Neural progenitor cell (in vitro differentiated cells): Measurements from ENCODE around the gene CREG1. TPM values are rescaled to one million over a fixed set of nuclear protein-coding genes. Genes with fewer than 3 reads are reported as not detected.

Experiments used
- DNase-seq: peaks from one replicate; pipeline ENCODE4 v3.0.0-alpha.2; 2016; ENCODE audit warnings: low spot score
- H2AFZ ChIP-seq: fragments of 200-600 bp; sonication (generic); replicated peaks from 2 replicates; pipeline ENCODE4 v1.6.1; 2016; ENCODE audit warnings: antibody characterized with exemption
- H3F3A ChIP-seq: fragments of 200-600 bp; sonication (generic); 2 replicates; pipeline ENCODE4 v1.6.1; 2016; ENCODE audit warnings: antibody characterized with exemption, low read depth
- H3K27ac ChIP-seq: fragments of 200-600 bp; sonication (generic); 2 replicates; pipeline ENCODE4 v1.5.1; 2016; ENCODE audit warnings: mild to moderate bottlenecking
- H3K27me3 ChIP-seq: fragments of 200-600 bp; sonication (generic); 2 replicates; pipeline ENCODE4 v1.6.1; 2016; ENCODE audit warnings: mild to moderate bottlenecking, moderate library complexity
- H3K36me3 ChIP-seq: fragments of 200-600 bp; sonication (generic); 2 replicates; pipeline ENCODE4 v1.5.1; 2016
- H3K4me1 ChIP-seq: fragments of 200-600 bp; sonication (generic); 2 replicates; pipeline ENCODE4 v1.6.1; 2016; ENCODE audit warnings: mixed run types
- H3K4me2 ChIP-seq: fragments of 200-600 bp; sonication (generic); 2 replicates; pipeline ENCODE4 v1.6.1; 2016
- H3K4me3 ChIP-seq: fragments of 200-600 bp; sonication (generic); 2 replicates; pipeline ENCODE4 v1.5.1; 2016
- H3K79me2 ChIP-seq: fragments of 200-600 bp; sonication (generic); 2 replicates; pipeline ENCODE4 v1.6.1; 2016; ENCODE audit warnings: low read depth
- H3K9ac ChIP-seq: fragments of 200-600 bp; sonication (generic); 2 replicates; pipeline ENCODE4 v1.6.1; 2016
- H3K9me3 ChIP-seq: fragments of 200-600 bp; sonication (generic); 2 replicates; pipeline ENCODE4 v1.5.1; 2016; ENCODE audit warnings: low read depth
- H4K20me1 ChIP-seq: fragments of 200-600 bp; sonication (generic); 2 replicates; pipeline ENCODE4 v1.6.1; 2016; ENCODE audit warnings: low read depth
- H3K27ac Mint-ChIP-seq: 3 replicates; pipeline ENCODE4 v1.8.0; 2021; ENCODE audit warnings: mixed read lengths
- H3K27me3 Mint-ChIP-seq: 2 replicates; pipeline ENCODE4 v1.8.0; 2022; ENCODE audit warnings: low read depth, mild to moderate bottlenecking, inconsistent platforms, moderate library complexity, mixed read lengths; ENCODE audit not compliant: insufficient read depth
- H3K36me3 Mint-ChIP-seq: 3 replicates; pipeline ENCODE4 v1.8.0; 2021; ENCODE audit warnings: mixed read lengths
- H3K4me1 Mint-ChIP-seq: 3 replicates; pipeline ENCODE4 v1.8.0; 2021; ENCODE audit warnings: mixed read lengths
- H3K4me3 Mint-ChIP-seq: 3 replicates; pipeline ENCODE4 v1.8.0; 2021; ENCODE audit warnings: mild to moderate bottlenecking, moderate library complexity, mixed read lengths
- H3K9me3 Mint-ChIP-seq: 3 replicates; pipeline ENCODE4 v1.8.0; 2020; ENCODE audit warnings: mixed read lengths
- EZH2 ChIP-seq: fragments of 200-600 bp; sonication (generic); IDR thresholded peaks from 2 replicates; pipeline ENCODE4 v1.6.1; 2017; ENCODE audit warnings: antibody characterized with exemption, mild to moderate bottlenecking, moderate library complexity
- EZH2phosphoT487 ChIP-seq: fragments of 200-600 bp; sonication (generic); IDR thresholded peaks from 2 replicates; pipeline ENCODE4 v1.6.1; 2017; ENCODE audit warnings: antibody characterized with exemption
- total RNA-seq: library from RNA; depleted of rRNA; stranded (reverse); fragments of >200 nt; gene quantifications from 2 replicates; pipeline ENCODE4 v1.2.3, GENCODE V29; 2015; ENCODE audit warnings: low replicate concordance
- TF ChIP-seq, protein P1 (sequence below): fragments of 200-600 bp; sonication (generic); IDR thresholded peaks from 2 replicates; pipeline ENCODE4 v1.5.1; 2017; ENCODE audit warnings: antibody characterized with exemption, mild to moderate bottlenecking

CREG1 gene
- total RNA-seq, 1 donor from 2014 or later, result 55.6 TPM

DNA sequence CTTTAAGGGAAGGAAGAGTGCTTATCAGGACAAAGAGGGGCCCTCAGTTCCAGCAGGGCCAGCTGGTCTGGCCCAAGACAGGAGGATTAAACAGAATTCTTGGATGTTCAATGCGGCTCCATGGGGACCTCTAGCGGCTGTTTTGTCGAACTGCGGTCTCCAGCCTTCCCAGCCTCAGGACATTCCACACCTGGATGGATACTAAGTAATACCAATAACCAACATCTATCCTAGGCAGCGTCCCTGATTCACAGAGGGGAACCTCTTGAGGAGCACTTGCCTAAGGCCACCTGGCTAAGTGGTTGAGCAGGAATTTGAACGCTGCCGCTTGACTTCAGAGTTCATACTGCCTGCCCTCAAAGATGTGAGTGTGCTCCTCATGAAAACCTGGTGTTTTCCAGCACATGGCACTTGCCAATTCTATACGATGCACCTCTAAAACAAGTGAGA, 19.7 kb downstream of the CREG1 start:
- DNase-seq, result peak; percentile 91
- Histone ChIP-seq H3F3A (no peaks in the 10 kb centered on the region), H3K27ac (no peak overlapping the region), H3K9ac (no peak overlapping the region), H3K4me2 (peak overlapping the region; percentile 45), H2AFZ (peak overlapping the region; percentile 90), H3K36me3 (no peaks in the 10 kb centered on the region), H3K27me3 (no peaks in the 10 kb centered on the region), H3K4me1 (peaks cover 6% of the 10 kb centered on the region), H3K4me3 (no peak overlapping the region), H3K79me2 (no peaks in the 10 kb centered on the region), H4K20me1 (no peaks in the 10 kb centered on the region), H3K9me3 (no peaks in the 10 kb centered on the region)
- peaks cover 8% of the 10 kb centered on the region for H3K27me3 Mint-ChIP-seq
- no peak overlapping the region for H3K4me3 Mint-ChIP-seq
- no peaks in the 10 kb centered on the region for H3K36me3 Mint-ChIP-seq
- TF ChIP-seq, protein P1, sequence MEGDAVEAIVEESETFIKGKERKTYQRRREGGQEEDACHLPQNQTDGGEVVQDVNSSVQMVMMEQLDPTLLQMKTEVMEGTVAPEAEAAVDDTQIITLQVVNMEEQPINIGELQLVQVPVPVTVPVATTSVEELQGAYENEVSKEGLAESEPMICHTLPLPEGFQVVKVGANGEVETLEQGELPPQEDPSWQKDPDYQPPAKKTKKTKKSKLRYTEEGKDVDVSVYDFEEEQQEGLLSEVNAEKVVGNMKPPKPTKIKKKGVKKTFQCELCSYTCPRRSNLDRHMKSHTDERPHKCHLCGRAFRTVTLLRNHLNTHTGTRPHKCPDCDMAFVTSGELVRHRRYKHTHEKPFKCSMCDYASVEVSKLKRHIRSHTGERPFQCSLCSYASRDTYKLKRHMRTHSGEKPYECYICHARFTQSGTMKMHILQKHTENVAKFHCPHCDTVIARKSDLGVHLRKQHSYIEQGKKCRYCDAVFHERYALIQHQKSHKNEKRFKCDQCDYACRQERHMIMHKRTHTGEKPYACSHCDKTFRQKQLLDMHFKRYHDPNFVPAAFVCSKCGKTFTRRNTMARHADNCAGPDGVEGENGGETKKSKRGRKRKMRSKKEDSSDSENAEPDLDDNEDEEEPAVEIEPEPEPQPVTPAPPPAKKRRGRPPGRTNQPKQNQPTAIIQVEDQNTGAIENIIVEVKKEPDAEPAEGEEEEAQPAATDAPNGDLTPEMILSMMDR, result peak; percentile 97
- TF ChIP-seq EZH2 (no peak), EZH2phosphoT487 (no peak)
- H3K9me3 Mint-ChIP-seq, result no peaks in the 10 kb centered on the region
- no peak overlapping the region for H3K27ac Mint-ChIP-seq
- peaks cover 38% of the 10 kb centered on the region for H3K4me1 Mint-ChIP-seq

DNA sequence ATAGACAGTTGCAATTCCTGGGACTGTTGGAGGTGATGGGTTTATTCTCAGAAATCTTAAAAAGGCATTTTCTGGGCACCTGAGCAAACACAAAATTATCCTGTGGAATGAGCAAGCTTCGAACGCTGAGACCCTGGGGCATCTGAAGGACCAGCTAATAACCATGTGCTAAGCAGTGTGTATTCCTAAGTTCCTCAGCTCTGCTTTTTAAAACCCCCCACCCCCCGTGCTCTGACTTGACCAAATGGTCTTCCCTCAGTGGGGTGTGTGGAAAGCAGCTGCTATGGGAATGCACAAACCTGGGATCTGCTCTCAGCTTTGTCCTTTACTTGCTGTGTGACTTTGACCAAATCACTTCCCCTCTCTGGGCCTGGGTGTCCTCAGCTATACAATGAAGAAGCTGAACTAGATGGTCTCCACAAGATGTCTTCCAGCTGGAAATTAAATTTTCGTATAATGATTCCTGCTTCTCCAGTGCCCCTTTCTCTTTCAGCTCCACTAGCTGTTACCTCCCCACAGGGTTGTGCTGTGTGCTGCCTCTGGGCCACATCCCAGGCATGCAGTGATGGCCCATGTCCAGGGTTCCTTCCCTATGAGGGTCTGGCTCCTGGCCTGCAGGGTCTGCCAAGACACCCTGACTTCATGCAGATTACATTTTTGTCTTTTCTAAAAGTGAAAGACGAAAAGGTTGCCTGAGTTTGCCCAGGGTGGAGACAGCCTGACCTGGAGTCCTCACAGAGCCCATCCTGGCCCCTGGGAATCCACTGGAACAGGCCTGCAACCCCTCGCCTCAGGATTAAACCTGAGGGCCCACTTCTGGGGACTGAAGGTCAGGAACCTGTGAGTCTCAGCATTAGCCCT, 20.4 kb downstream of the CREG1 start:
- peaks cover 8% of the 10 kb centered on the region for H3K27me3 Mint-ChIP-seq
- TF ChIP-seq EZH2phosphoT487 (no peak), EZH2 (no peak)
- TF ChIP-seq, protein P1, result no peak
- no peak for DNase-seq
- peaks cover 34% of the 10 kb centered on the region for H3K4me1 Mint-ChIP-seq
- peak overlapping the region; percentile 90 for H2AFZ ChIP-seq
- no peaks in the 10 kb centered on the region for H3F3A ChIP-seq
- no peak overlapping the region for H3K4me3 Mint-ChIP-seq
- H3K9me3 Mint-ChIP-seq, result no peaks in the 10 kb centered on the region
- H3K36me3 ChIP-seq, result no peaks in the 10 kb centered on the region
- peak overlapping the region; percentile 72 for H3K27ac Mint-ChIP-seq
- no peaks in the 10 kb centered on the region for H3K9me3 ChIP-seq
- peaks cover 6% of the 10 kb centered on the region for H3K4me1 ChIP-seq
- no peak overlapping the region for H3K9ac ChIP-seq
- no peak overlapping the region for H3K27ac ChIP-seq
- H4K20me1 ChIP-seq, result no peaks in the 10 kb centered on the region
- H3K27me3 ChIP-seq, result no peaks in the 10 kb centered on the region
- peak overlapping the region; percentile 45 for H3K4me2 ChIP-seq
- H3K4me3 ChIP-seq, result no peak overlapping the region
- H3K36me3 Mint-ChIP-seq, result no peaks in the 10 kb centered on the region
- no peaks in the 10 kb centered on the region for H3K79me2 ChIP-seq

DNA sequence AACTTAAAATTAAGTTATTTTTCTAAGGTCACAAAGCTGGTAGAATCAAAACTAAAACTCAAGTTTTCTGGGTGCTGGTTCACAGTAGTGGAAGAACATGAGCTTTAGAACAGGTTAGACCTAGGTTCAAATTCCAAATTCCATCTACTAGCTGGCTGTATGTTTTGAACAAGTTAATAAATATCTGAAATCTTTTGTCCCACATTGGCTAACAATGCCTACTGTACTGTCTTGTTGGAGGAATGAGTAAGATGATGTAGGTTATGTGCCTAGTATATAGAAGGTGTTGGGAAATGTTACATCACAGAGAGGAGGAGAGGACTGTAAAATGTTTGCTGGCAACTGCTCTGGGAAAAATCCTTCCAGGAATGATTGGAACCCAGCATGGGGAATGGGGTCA, 21.2 kb downstream of the CREG1 start:
- Histone ChIP-seq H3K4me1 (peaks cover 8% of the 10 kb centered on the region), H2AFZ (no peak overlapping the region), H3K9ac (no peak overlapping the region), H3K79me2 (no peaks in the 10 kb centered on the region), H3K4me2 (no peak overlapping the region), H4K20me1 (no peaks in the 10 kb centered on the region), H3K27ac (no peak overlapping the region), H3K4me3 (no peak overlapping the region), H3K36me3 (no peaks in the 10 kb centered on the region), H3K27me3 (no peaks in the 10 kb centered on the region), H3F3A (no peaks in the 10 kb centered on the region), H3K9me3 (no peaks in the 10 kb centered on the region)
- peak overlapping the region; percentile 14 for H3K27ac Mint-ChIP-seq
- no peak overlapping the region for H3K4me3 Mint-ChIP-seq
- peaks cover 36% of the 10 kb centered on the region for H3K4me1 Mint-ChIP-seq
- no peak for TF ChIP-seq EZH2phosphoT487
- TF ChIP-seq EZH2, result no peak
- TF ChIP-seq, protein P1, result no peak
- H3K27me3 Mint-ChIP-seq, result peaks cover 8% of the 10 kb centered on the region
- no peaks in the 10 kb centered on the region for H3K36me3 Mint-ChIP-seq
- no peak for DNase-seq
- no peaks in the 10 kb centered on the region for H3K9me3 Mint-ChIP-seq
